DND-41 (cell line): ENCODE measurements around the gene ZNF101.

Experiments used
- ATAC-seq: fragments of 200-7000 bp; cut with Tn5 transposase; 3 replicates; pipeline ENCODE4 v1.9.1; 2021; ENCODE audit warnings: low read depth; ENCODE audit not compliant: insufficient read depth
- DNase-seq: peaks from one replicate; pipeline ENCODE4 v3.0.0-alpha.2; 2020
- H2AFZ ChIP-seq: 2 replicates; pipeline ENCODE4 v1.6.0; 2012; ENCODE audit warnings: low read depth, low read length
- H3K27ac ChIP-seq: 2 replicates; pipeline ENCODE4 v1.5.1; 2012; ENCODE audit warnings: low read length, inconsistent platforms
- H3K27me3 ChIP-seq: fragments of 200-600 bp; sonication (generic); 2 replicates; pipeline ENCODE4 v1.6.0; 2012; ENCODE audit warnings: low read length, mild to moderate bottlenecking, inconsistent platforms; ENCODE audit not compliant: insufficient read depth, poor library complexity
- H3K36me3 ChIP-seq: 2 replicates; pipeline ENCODE4 v1.5.1; 2012; ENCODE audit warnings: low read length, inconsistent platforms; ENCODE audit not compliant: insufficient read depth
- H3K4me1 ChIP-seq: 2 replicates; pipeline ENCODE4 v1.5.1; 2012; ENCODE audit warnings: mild to moderate bottlenecking, low read length; ENCODE audit not compliant: insufficient read depth
- H3K4me2 ChIP-seq: 2 replicates; pipeline ENCODE4 v1.6.0; 2012; ENCODE audit warnings: mild to moderate bottlenecking, moderate library complexity, low read length, inconsistent platforms; ENCODE audit not compliant: insufficient read depth
- H3K4me3 ChIP-seq, 2 experiments: fragments of 200-600 bp in 1 of 2; shearing (Covaris generic) in 1 of 2; 2 replicates each; pipeline ENCODE4 v1.5.1; 2012 to 2016; ENCODE audit warnings: inconsistent platforms in 2 of 2, low read length in 2 of 2, mild to moderate bottlenecking in 2 of 2, low read depth in 1 of 2, moderate library complexity in 1 of 2
- H3K79me2 ChIP-seq: 2 replicates; pipeline ENCODE4 v1.6.0; 2012; ENCODE audit warnings: low read length, inconsistent platforms; ENCODE audit not compliant: insufficient read depth
- H3K9ac ChIP-seq: 2 replicates; pipeline ENCODE4 v1.6.0; 2012; ENCODE audit warnings: low read depth, mild to moderate bottlenecking, inconsistent platforms, low read length, moderate library complexity
- H3K9me3 ChIP-seq: 2 replicates; pipeline ENCODE4 v1.5.1; 2012; ENCODE audit warnings: low read length, moderate library complexity, mild to moderate bottlenecking, inconsistent platforms; ENCODE audit not compliant: insufficient read depth, severe bottlenecking
- H4K20me1 ChIP-seq: 2 replicates; pipeline ENCODE4 v1.6.0; 2012; ENCODE audit warnings: low read length; ENCODE audit not compliant: insufficient read depth
- EZH2 ChIP-seq: IDR thresholded peaks from 3 replicates; pipeline ENCODE4 v1.6.1; 2012; ENCODE audit warnings: borderline replicate concordance, low read depth, mild to moderate bottlenecking, moderate library complexity, low read length, inconsistent platforms; ENCODE audit not compliant: severe bottlenecking
- TF ChIP-seq, protein P1 (sequence below): IDR thresholded peaks from 2 replicates; pipeline ENCODE4 v1.5.1; 2012; ENCODE audit warnings: borderline replicate concordance, low read length, moderate library complexity, mild to moderate bottlenecking; ENCODE audit not compliant: poor library complexity, severe bottlenecking; ENCODE audit errors: extremely low read depth

Gene ZNF101

GRCh38 chr19:19650331-19650730, 18.3 kb upstream of the ZNF101 start:
- Histone ChIP-seq H2AFZ (no peak overlapping the region), H3K36me3 (peaks cover 96% of the 10 kb centered on the region), H3K9ac (no peak overlapping the region), H3K79me2 (no peaks in the 10 kb centered on the region; the same call in none of the 2 replicates), H4K20me1 (peaks cover 47% of the 10 kb centered on the region), H3K27ac (no peak overlapping the region), H3K9me3 (no peaks in the 10 kb centered on the region), H3K4me3 (no peak overlapping the region), H3K27me3 (no peaks in the 10 kb centered on the region), H3K4me1 (no peaks in the 10 kb centered on the region), H3K4me2 (no peak overlapping the region)
- no peak for DNase-seq
- 0 out of 3 replicates have a peak, but pooled peaks have one; percentile 6 for ATAC-seq
- TF ChIP-seq EZH2 = no peak
- TF ChIP-seq, protein P1, sequence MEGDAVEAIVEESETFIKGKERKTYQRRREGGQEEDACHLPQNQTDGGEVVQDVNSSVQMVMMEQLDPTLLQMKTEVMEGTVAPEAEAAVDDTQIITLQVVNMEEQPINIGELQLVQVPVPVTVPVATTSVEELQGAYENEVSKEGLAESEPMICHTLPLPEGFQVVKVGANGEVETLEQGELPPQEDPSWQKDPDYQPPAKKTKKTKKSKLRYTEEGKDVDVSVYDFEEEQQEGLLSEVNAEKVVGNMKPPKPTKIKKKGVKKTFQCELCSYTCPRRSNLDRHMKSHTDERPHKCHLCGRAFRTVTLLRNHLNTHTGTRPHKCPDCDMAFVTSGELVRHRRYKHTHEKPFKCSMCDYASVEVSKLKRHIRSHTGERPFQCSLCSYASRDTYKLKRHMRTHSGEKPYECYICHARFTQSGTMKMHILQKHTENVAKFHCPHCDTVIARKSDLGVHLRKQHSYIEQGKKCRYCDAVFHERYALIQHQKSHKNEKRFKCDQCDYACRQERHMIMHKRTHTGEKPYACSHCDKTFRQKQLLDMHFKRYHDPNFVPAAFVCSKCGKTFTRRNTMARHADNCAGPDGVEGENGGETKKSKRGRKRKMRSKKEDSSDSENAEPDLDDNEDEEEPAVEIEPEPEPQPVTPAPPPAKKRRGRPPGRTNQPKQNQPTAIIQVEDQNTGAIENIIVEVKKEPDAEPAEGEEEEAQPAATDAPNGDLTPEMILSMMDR = no peak

GRCh38 chr19:19651076-19651475, 17.6 kb upstream of the ZNF101 start:
- TF ChIP-seq, protein P1 = no peak
- no peak for TF ChIP-seq EZH2
- Histone ChIP-seq H3K4me3 (no peak overlapping the region), H3K9ac (no peak overlapping the region), H3K79me2 (no peaks in the 10 kb centered on the region; the same call in none of the 2 replicates), H4K20me1 (peaks cover 44% of the 10 kb centered on the region), H3K27me3 (no peaks in the 10 kb centered on the region), H3K36me3 (peaks cover 96% of the 10 kb centered on the region), H3K4me2 (no peak overlapping the region), H3K27ac (peak overlapping the region; percentile 4; the same call in 1 of the 2 replicates), H3K9me3 (no peaks in the 10 kb centered on the region), H3K4me1 (no peaks in the 10 kb centered on the region), H2AFZ (no peak overlapping the region)
- ATAC-seq (no peak), DNase-seq (no peak)

DNA sequence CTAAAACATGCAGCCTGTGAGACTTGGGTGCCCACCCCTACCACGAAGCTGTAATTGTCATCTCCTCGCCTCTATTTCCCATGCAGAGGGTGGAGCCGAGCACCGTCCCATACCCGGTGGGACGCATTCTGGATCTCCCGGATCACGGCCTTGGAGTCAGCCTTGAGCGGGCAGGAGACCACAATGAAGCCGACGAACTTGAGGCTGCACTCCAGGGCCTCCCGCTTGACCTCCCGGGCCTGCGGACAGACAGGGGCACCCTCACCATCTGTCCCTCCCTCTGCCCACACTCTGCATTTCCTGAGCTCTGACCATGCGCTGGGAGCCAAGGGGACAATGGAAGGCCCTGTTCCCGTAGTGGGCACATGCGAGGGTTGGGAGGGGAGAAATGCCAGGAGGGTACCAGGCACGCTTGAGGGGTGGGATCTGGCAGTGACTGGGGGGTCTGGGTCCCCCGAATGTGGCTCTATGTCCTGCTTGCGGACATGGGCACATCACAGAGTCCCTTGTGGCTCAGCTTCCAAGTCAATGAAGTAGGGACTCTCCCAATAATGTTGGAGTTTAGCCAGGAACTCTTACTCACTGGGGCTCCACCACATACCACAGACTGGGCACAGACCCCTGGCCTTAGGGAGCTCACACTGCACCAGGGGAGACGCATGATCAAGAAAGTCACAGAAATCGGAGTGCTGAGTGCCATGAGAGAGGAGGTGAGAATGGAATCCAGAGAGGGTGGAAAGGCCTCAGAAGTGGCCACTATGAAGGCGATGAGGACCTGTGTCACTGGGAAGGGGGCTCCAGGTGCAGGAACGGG, 15.9 kb upstream of the ZNF101 start:
- H3K4me3 ChIP-seq = no peak overlapping the region
- TF ChIP-seq EZH2 = no peak
- TF ChIP-seq, protein P1 = no peak
- peaks cover 3% of the 10 kb centered on the region for H3K79me2 ChIP-seq
- H3K9me3 ChIP-seq = no peaks in the 10 kb centered on the region
- no peaks in the 10 kb centered on the region for H3K27me3 ChIP-seq
- no peak overlapping the region for H2AFZ ChIP-seq
- H3K4me1 ChIP-seq = no peaks in the 10 kb centered on the region
- no peak overlapping the region for H3K4me2 ChIP-seq
- no peak overlapping the region for H3K9ac ChIP-seq
- H4K20me1 ChIP-seq = peaks cover 50% of the 10 kb centered on the region
- DNase-seq (no peak), ATAC-seq (no peak)
- H3K36me3 ChIP-seq = peaks cover 96% of the 10 kb centered on the region
- H3K27ac ChIP-seq = no peak overlapping the region
